ENCODE data around the gene LRRC4C. TPM values are rescaled to one million over a fixed set of nuclear protein-coding genes. Genes with fewer than 3 reads are reported as not detected.

Gene LRRC4C
- total RNA-seq, 1 experiment from 2014 or later = not detected

GRCh38 chr11:41286751-41287150 is 172.7 kb downstream of the LRRC4C start:
- TF ChIP-seq, protein P1, sequence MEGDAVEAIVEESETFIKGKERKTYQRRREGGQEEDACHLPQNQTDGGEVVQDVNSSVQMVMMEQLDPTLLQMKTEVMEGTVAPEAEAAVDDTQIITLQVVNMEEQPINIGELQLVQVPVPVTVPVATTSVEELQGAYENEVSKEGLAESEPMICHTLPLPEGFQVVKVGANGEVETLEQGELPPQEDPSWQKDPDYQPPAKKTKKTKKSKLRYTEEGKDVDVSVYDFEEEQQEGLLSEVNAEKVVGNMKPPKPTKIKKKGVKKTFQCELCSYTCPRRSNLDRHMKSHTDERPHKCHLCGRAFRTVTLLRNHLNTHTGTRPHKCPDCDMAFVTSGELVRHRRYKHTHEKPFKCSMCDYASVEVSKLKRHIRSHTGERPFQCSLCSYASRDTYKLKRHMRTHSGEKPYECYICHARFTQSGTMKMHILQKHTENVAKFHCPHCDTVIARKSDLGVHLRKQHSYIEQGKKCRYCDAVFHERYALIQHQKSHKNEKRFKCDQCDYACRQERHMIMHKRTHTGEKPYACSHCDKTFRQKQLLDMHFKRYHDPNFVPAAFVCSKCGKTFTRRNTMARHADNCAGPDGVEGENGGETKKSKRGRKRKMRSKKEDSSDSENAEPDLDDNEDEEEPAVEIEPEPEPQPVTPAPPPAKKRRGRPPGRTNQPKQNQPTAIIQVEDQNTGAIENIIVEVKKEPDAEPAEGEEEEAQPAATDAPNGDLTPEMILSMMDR (IDR thresholded peaks at IDR 0.05; ENCODE audit: unreplicated experiment) = no peak
- DNase-seq = no peak
- no peaks in the 10 kb centered on the region for H3K36me3 Mint-ChIP-seq (ENCODE audit: insufficient read depth, unreplicated experiment)
- no peak overlapping the region for H3K27ac Mint-ChIP-seq (ENCODE audit: unreplicated experiment)
- CTCF ChIA-PET = no interaction called here
- H3K9me3 Mint-ChIP-seq (ENCODE audit: low read depth, unreplicated experiment) = peaks cover 19% of the 10 kb centered on the region
- no peaks in the 10 kb centered on the region for H3K4me1 Mint-ChIP-seq (ENCODE audit: low read depth, unreplicated experiment)
- intact Hi-C loops (cut with micrococcal nuclease; ENCODE audit: unreplicated experiment) = no loop called here
- BruUV-seq (replicated peaks) = no TSS peak
- no peak overlapping the region for H3K4me3 Mint-ChIP-seq (ENCODE audit: low read depth, unreplicated experiment)
- H3K27me3 Mint-ChIP-seq (ENCODE audit: unreplicated experiment) = no peaks in the 10 kb centered on the region

- Mint-ChIP-seq H3K9me3 (ENCODE audit: low read depth, unreplicated experiment) (peaks cover 19% of the 10 kb centered on the region), H3K4me1 (ENCODE audit: low read depth, unreplicated experiment) (no peaks in the 10 kb centered on the region), H3K36me3 (ENCODE audit: insufficient read depth, unreplicated experiment) (no peaks in the 10 kb centered on the region), H3K4me3 (ENCODE audit: low read depth, unreplicated experiment) (no peak overlapping the region), H3K27me3 (ENCODE audit: unreplicated experiment) (no peaks in the 10 kb centered on the region), H3K27ac (ENCODE audit: unreplicated experiment) (no peak overlapping the region)
- CTCF ChIA-PET = no interaction called here
- intact Hi-C loops (cut with micrococcal nuclease; ENCODE audit: unreplicated experiment) = no loop called here
- DNase-seq = no peak
- TF ChIP-seq, protein P1 (IDR thresholded peaks at IDR 0.05; ENCODE audit: unreplicated experiment) = no peak
- no TSS peak for BruUV-seq (replicated peaks)
Observed at GRCh38 chr11:41284354-41284753, 175.1 kb downstream of the LRRC4C start.

DNA sequence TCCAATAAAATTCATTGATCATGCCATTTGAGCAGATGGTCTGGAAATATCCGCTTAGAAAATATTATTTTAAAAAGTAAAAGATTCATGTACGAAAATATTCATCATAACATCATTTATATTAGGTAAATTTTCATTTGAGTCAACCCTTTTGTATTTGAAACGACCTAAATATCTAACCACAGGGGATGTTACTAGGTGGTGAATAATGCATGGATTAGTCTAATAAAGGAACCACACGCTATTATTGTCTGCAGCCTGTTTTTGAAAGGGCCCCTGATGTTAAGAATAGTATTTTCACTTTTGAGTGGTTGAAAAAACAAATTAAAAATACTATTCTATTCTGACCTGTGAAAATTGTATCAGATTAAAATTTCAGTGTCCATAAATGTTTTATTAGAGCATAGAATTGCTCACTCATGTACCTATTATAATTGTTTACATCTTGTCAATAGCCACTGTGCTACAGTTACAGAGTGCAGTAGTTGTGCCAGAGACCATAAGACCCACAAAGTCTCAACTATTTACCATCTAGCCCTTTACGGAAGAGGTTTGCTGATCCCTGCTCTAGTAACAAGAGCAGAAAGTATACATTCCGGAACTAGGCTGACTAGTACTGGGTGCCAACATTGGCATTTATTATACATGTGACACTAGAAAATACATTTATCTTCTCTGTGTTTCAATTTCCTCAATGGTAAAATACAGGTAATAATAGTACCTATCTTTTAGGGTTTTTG is 176.1 kb downstream of the LRRC4C start:
- DNase-seq = no peak
- TF ChIP-seq, protein P1 (IDR thresholded peaks at IDR 0.05; ENCODE audit: unreplicated experiment) = no peak
- CTCF ChIA-PET = no interaction called here
- Mint-ChIP-seq H3K27me3 (ENCODE audit: unreplicated experiment) (no peaks in the 10 kb centered on the region), H3K36me3 (ENCODE audit: insufficient read depth, unreplicated experiment) (no peaks in the 10 kb centered on the region), H3K4me3 (ENCODE audit: low read depth, unreplicated experiment) (no peak overlapping the region), H3K9me3 (ENCODE audit: low read depth, unreplicated experiment) (peaks cover 21% of the 10 kb centered on the region), H3K4me1 (ENCODE audit: low read depth, unreplicated experiment) (no peaks in the 10 kb centered on the region), H3K27ac (ENCODE audit: unreplicated experiment) (no peak overlapping the region)
- intact Hi-C loops (cut with micrococcal nuclease; ENCODE audit: unreplicated experiment) = no loop called here
- no TSS peak for BruUV-seq (replicated peaks)

GRCh38 chr11:41282395-41282794 is 177.1 kb downstream of the LRRC4C start:
- CTCF ChIA-PET = no interaction called here
- Mint-ChIP-seq H3K27ac (ENCODE audit: unreplicated experiment) (no peak overlapping the region), H3K9me3 (ENCODE audit: low read depth, unreplicated experiment) (peaks cover 18% of the 10 kb centered on the region)

More at GRCh38 chr11:41282395-41282794, 177.1 kb downstream of the LRRC4C start:
- intact Hi-C loops (cut with micrococcal nuclease; ENCODE audit: unreplicated experiment) = no loop called here
- BruUV-seq (replicated peaks) = no TSS peak
- H3K36me3 Mint-ChIP-seq (ENCODE audit: insufficient read depth, unreplicated experiment) = no peaks in the 10 kb centered on the region
- TF ChIP-seq, protein P1 (IDR thresholded peaks at IDR 0.05; ENCODE audit: unreplicated experiment) = no peak
- DNase-seq = no peak
- H3K4me1 Mint-ChIP-seq (ENCODE audit: low read depth, unreplicated experiment) = no peaks in the 10 kb centered on the region
- no peak overlapping the region for H3K4me3 Mint-ChIP-seq (ENCODE audit: low read depth, unreplicated experiment)
- no peaks in the 10 kb centered on the region for H3K27me3 Mint-ChIP-seq (ENCODE audit: unreplicated experiment)
